GM12873 (cell line): ENCODE results near the gene ERN1.

Experiments
- CTCF ChIP-seq: IDR thresholded peaks from 2 replicates; pipeline ENCODE4 v1.5.1; 2012; ENCODE audit warnings: low read depth, mild to moderate bottlenecking, moderate library complexity, low read length, control low read depth; ENCODE audit not compliant: insufficient read depth; ENCODE audit errors: missing control alignments

The ERN1 gene

GRCh38 chr17:64053101-64053500 lies 76.8 kb downstream of the ERN1 start:
- TF ChIP-seq CTCF: no peak

GRCh38 chr17:64051153-64051552 lies 78.8 kb downstream of the ERN1 start:
- no peak for TF ChIP-seq CTCF

GRCh38 chr17:64048805-64049204 lies 81.1 kb downstream of the ERN1 start:
- TF ChIP-seq CTCF: no peak

GRCh38 chr17:64045176-64045575 lies 84.8 kb downstream of the ERN1 start:
- TF ChIP-seq CTCF: no peak

- TF ChIP-seq CTCF: no peak
Observed at GRCh38 chr17:64042700-64043485, 87.1 kb downstream of the ERN1 start.

GRCh38 chr17:64041912-64042311 lies 88.0 kb downstream of the ERN1 start:
- no peak for TF ChIP-seq CTCF

- TF ChIP-seq CTCF: no peak
Observed at GRCh38 chr17:64040206-64040605, 89.7 kb downstream of the ERN1 start.

GRCh38 chr17:64039106-64039400 lies 90.9 kb downstream of the ERN1 start:
- no peak for TF ChIP-seq CTCF
